Ishikawa (cell line): Measurements from ENCODE around the gene IL36A.

Experiments
- CEBPB ChIP-seq: IDR thresholded peaks from 2 replicates; pipeline ENCODE4 v1.6.1; 2012
- CREB1 ChIP-seq: IDR thresholded peaks from 2 replicates; pipeline ENCODE4 v1.6.1; 2012; ENCODE audit warnings: low read depth
- EP300 ChIP-seq: IDR thresholded peaks from 2 replicates; pipeline ENCODE4 v1.6.1; 2012; ENCODE audit warnings: borderline replicate concordance
- FOXM1 ChIP-seq: IDR thresholded peaks from 2 replicates; pipeline ENCODE4 v1.6.1; 2012; ENCODE audit warnings: low read depth, borderline replicate concordance
- NFIC ChIP-seq: IDR thresholded peaks from 2 replicates; pipeline ENCODE4 v1.6.1; 2012
- RAD21 ChIP-seq: IDR thresholded peaks from 2 replicates; pipeline ENCODE4 v1.6.1; 2012; ENCODE audit warnings: low read depth
- YY1 ChIP-seq: IDR thresholded peaks from 2 replicates; pipeline ENCODE4 v1.6.1; 2012; ENCODE audit warnings: low read depth
- ZBTB7A ChIP-seq: IDR thresholded peaks from 2 replicates; pipeline ENCODE4 v1.6.1; 2012; ENCODE audit warnings: low read depth
- TF ChIP-seq, protein P1 (sequence below): IDR thresholded peaks from 2 replicates; pipeline ENCODE4 v1.6.1; 2012
- TF ChIP-seq, protein P2 (sequence below): IDR thresholded peaks from 2 replicates; pipeline ENCODE4 v1.6.1; 2012; ENCODE audit warnings: low read depth, mild to moderate bottlenecking

DNA sequence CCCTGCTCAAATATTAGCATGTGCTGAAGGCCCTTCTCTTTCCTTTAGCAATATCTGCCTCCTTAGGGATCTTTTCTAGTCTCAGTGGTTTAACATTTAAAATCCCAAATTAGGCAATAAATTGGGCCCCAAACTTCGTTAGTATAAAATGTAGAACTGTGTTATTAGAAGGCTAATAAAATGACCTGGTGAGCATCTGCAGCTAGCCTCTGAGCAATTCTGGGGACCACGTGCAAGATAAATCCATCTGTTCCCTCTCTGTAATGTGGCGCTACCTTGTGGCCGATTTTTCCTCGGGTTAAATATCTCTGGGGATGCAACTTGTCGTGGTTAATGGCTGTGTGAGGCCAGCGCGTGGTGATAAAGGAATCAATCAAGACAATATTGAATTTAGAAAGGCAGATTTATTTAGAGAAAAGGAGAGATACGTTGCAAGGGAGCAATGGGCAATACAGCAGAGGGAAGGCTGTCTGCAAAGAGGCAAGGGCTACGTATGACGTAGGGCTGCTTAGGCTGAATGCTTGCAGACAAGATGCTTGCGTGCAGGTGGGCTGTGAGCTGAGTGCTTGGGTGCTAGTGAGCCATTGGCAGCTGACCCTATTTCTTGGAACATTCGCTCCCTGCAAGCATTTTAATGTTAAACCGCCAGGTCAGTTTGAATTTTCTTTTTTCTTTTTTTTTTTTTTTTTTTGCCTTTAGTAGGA is 46.0 kb upstream of the IL36A start:
- TF ChIP-seq EP300 (no peak), CEBPB (no peak), YY1 (no peak), FOXM1 (no peak), NFIC (no peak), CREB1 (no peak), RAD21 (no peak), ZBTB7A (no peak)
- TF ChIP-seq, protein P1, sequence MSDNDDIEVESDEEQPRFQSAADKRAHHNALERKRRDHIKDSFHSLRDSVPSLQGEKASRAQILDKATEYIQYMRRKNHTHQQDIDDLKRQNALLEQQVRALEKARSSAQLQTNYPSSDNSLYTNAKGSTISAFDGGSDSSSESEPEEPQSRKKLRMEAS, result no peak
- TF ChIP-seq, protein P2, sequence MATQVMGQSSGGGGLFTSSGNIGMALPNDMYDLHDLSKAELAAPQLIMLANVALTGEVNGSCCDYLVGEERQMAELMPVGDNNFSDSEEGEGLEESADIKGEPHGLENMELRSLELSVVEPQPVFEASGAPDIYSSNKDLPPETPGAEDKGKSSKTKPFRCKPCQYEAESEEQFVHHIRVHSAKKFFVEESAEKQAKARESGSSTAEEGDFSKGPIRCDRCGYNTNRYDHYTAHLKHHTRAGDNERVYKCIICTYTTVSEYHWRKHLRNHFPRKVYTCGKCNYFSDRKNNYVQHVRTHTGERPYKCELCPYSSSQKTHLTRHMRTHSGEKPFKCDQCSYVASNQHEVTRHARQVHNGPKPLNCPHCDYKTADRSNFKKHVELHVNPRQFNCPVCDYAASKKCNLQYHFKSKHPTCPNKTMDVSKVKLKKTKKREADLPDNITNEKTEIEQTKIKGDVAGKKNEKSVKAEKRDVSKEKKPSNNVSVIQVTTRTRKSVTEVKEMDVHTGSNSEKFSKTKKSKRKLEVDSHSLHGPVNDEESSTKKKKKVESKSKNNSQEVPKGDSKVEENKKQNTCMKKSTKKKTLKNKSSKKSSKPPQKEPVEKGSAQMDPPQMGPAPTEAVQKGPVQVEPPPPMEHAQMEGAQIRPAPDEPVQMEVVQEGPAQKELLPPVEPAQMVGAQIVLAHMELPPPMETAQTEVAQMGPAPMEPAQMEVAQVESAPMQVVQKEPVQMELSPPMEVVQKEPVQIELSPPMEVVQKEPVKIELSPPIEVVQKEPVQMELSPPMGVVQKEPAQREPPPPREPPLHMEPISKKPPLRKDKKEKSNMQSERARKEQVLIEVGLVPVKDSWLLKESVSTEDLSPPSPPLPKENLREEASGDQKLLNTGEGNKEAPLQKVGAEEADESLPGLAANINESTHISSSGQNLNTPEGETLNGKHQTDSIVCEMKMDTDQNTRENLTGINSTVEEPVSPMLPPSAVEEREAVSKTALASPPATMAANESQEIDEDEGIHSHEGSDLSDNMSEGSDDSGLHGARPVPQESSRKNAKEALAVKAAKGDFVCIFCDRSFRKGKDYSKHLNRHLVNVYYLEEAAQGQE, result no peak
